GM19328 (cell line): ENCODE measurements around the gene DIP2C.

Experiments
- ATAC-seq: cut with Tn5 transposase; IDR thresholded peaks from one replicate; pipeline ENCODE4 v1.9.1; 2021; ENCODE audit warnings: mild to moderate bottlenecking, moderate library complexity; ENCODE audit not compliant: unreplicated experiment

DIP2C gene

GRCh38 chr10:507908-508444 is 181.5 kb downstream of the DIP2C start:
- ATAC-seq: no peak

DNA sequence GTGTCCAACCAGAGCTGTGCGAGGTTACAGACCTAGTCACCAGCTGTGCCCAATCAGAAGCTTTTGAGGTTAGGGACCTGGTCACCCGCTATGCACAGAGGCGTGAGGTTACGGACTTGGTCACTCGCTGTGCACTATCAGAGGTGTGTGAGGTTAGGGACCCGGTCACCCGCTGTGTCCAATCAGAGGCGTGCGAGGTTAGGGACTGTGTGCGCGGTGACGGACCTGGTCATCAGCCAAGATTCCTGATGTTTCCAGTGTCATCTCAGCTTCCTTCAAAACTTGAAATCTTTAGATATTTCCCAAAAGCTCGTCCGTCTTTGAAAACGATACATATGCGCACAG is 182.1 kb downstream of the DIP2C start:
- no peak for ATAC-seq

- ATAC-seq: no peak
Measured at GRCh38 chr10:506451-507354, 182.8 kb downstream of the DIP2C start.

- ATAC-seq: no peak
Measured at GRCh38 chr10:505419-505818, 184.0 kb downstream of the DIP2C start.

- no peak for ATAC-seq
Measured at GRCh38 chr10:504806-505205, 184.7 kb downstream of the DIP2C start.

DNA sequence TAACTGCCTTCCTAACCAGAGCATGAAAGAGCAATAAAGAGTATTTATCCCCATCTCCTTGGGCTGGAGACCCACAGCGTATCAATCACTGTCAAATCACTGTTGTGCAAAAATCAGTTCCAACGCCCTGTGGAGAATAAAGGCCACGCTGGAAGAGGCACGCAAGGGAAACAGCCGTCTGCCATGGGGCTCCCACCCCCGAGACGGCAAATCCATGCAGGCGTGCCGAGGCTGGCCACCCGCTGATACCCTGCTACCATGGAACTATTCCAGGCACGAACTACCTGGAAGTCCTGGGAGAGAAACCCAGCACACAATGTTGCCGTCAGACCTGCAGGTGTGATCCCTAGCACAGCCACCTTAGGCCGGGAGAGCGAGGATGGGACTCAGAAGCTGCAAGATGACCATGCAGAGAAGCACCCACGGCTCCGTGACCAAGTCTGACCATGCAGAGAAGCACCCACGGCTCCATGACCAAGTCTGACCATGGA is 185.3 kb downstream of the DIP2C start:
- no peak for ATAC-seq

DNA sequence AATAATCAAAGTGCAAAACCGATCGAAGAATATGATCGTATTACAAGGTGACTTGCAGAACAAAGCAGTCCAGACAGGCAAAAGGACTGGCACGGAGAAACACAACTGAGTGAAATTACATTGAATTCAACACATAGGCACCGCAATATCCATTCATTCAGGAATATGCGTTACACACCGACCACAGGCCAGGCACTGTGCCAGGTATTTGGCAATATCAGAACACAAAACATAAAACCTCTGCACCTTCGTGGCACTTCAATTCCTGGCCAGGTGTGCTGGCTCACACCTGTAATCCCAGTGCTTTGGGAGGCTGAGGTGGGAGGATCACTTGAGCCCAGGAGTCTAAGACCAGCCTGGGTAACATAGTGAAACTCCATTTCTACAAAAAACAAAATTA is 187.9 kb downstream of the DIP2C start:
- ATAC-seq: no peak

DNA sequence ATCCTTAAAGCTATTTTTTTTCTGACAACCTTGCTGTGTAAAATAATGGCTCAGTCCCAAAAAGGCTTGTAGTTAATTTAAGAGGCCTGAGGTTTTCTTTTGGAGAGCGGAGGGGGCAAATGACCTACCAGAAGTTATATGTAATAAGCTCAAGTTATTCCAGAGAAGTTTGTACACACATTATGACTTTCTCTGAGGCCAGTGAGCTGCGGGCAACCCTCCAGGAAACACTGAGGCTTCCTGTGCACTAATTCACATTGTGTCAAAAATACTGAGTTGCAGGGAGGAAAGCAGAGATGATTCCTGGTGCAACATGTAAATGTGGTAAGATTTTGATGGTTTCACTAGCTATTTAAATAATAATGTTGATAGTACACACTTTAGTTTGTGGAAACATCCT is 188.6 kb downstream of the DIP2C start:
- ATAC-seq: no peak

DNA sequence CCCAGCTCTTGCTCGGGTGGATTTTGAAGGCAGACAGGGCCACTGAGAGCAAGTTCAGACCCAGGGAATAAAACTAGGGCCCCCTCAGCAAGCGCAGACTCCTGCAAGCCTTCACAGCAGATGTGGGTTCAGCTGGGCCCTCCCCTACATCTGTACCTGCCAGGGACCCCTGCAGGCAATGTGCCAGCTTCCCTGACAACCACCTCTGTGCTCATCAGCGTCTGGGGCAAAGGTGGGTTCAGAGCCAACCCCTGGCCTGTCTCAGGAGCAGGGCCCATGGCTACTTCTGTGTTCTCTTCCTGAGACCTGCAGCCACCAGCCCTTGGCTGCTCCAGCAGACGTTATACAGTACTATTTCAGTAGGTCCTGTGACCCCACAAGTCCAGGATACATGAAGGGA is 189.5 kb downstream of the DIP2C start:
- no peak for ATAC-seq

GRCh38 chr10:498760-499435 is 190.6 kb downstream of the DIP2C start:
- no peak for ATAC-seq

GRCh38 chr10:497898-498451 is 191.5 kb downstream of the DIP2C start:
- no peak for ATAC-seq

- ATAC-seq: no peak
Measured at GRCh38 chr10:497289-497688, 192.2 kb downstream of the DIP2C start.

DNA sequence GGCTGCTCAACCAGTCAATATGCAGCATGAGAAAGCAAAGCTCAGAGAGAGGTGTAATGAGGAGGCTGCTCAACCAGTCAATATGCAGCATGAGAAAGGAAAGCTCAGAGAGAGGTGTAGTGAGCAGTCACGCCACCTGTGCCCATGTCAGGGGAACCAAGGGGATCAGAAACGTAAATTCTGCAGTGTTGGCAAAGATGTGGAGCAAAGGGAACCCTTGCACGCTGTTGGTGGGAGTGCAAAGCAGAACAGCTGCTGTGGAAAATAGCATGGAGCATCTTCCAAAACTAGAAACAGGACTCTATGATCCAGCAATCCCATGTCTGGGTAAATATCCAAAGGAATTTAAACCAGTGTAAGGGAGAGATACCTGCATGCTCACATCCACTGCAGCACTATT is 194.9 kb downstream of the DIP2C start:
- ATAC-seq: no peak

- no peak for ATAC-seq
Measured at GRCh38 chr10:494149-494542, 195.3 kb downstream of the DIP2C start.

- ATAC-seq: no peak
Measured at GRCh38 chr10:493391-494148, 195.9 kb downstream of the DIP2C start.

DNA sequence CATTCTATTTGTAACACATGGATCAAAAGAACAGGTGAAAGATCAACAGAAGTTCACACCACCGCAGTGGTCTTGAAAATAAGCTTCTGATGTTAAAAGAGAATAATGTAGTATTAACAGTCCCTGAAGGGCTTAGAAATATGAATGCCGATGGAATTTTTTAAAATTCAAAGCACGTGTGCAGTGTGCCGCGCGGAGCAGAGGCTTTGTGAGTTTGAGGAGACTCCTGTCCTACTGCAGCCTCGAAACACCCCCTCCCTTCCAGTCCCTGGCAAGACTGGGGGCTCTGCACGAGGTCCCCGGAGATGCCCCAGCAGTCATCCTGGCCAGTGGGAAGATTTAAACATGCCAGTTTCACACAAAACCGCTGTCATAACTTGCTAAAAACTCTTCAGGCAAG is 196.6 kb downstream of the DIP2C start:
- ATAC-seq: no peak

- no peak for ATAC-seq
Measured at GRCh38 chr10:491667-492424, 197.6 kb downstream of the DIP2C start.

- ATAC-seq: no peak
Measured at GRCh38 chr10:490891-491571, 198.4 kb downstream of the DIP2C start.

GRCh38 chr10:490256-490655 is 199.2 kb downstream of the DIP2C start:
- no peak for ATAC-seq

DNA sequence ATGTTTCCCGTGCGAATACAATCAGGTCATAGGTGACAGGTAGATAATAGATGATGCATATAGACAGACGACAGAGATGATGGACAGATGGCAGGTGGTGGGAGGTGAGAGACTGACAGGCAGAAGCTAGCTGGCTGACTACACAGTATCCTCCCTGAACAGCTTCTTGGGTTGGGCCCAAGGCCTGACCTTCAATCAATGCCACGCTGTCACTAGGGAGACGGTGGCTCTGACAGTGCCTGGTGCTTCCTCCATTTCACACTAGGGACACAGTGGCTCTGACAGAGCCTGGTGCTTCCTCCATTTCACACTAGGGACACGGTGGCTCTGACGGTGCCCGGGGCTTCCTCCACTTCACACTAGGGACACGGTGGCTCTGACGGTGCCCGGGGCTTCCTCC is 200.1 kb downstream of the DIP2C start:
- no peak for ATAC-seq
